ENCODE measurements around the gene EPO. TPM values are rescaled to one million over a fixed set of nuclear protein-coding genes. Genes with fewer than 3 reads are reported as not detected.

Gene EPO
- total and polyA plus RNA-seq, 4 donors = 1.3 to 22.9 (median 3.4) TPM

GRCh38 chr7:100678291-100678984 lies 41.8 kb upstream of the EPO start:
- H3K4me3 ChIP-seq (ENCODE audit: low read depth in 1 of 3, low read length in 3 of 3) = no peak overlapping the region
- H3K27me3 ChIP-seq (ENCODE audit: control insufficient read depth in 4 of 4, insufficient read depth in 4 of 4, low read length in 3 of 4) = no peaks in the 10 kb centered on the region
- no peaks in the 10 kb centered on the region for H3K9me3 ChIP-seq (ENCODE audit: control insufficient read depth in 4 of 4, low read length in 3 of 4)
- no peak overlapping the region for H3K9ac ChIP-seq (ENCODE audit: low read depth in 1 of 2, low read length in 2 of 2)
- 86% methylated on average over 35 of the region's 35 CpGs for WGBS
- TF ChIP-seq RAD21 (IDR thresholded peaks at IDR 0.05) (no peak), HNF4G (IDR thresholded peaks at IDR 0.05) (no peak), JUND (IDR thresholded peaks at IDR 0.05) (no peak), TAF1 (conservative IDR thresholded peaks at IDR 0.05) (no peak), CTCF (IDR thresholded peaks at IDR 0.05; ENCODE audit: low read depth, low read length, missing input control) (no peak), REST (IDR thresholded peaks at IDR 0.05) (no peak), ATF3 (IDR thresholded peaks at IDR 0.05) (no peak), FOXA1 (IDR thresholded peaks at IDR 0.05) (no peak), NR2F2 (IDR thresholded peaks at IDR 0.05) (no peak), RXRA (IDR thresholded peaks at IDR 0.05) (no peak), SP1 (IDR thresholded peaks at IDR 0.05) (no peak), EGR1 (IDR thresholded peaks at IDR 0.05; ENCODE audit: low read depth in 2 of 2) (no peak), HNF4A (conservative IDR thresholded peaks at IDR 0.05) (no peak), FOXA2 (IDR thresholded peaks at IDR 0.05) (no peak), YY1 (IDR thresholded peaks at IDR 0.05) (no peak), GABPA (IDR thresholded peaks at IDR 0.05 in 1 of 2, conservative IDR thresholded peaks at IDR 0.05 in 1 of 2) (no peak)
- TF ChIP-seq, protein P1, sequence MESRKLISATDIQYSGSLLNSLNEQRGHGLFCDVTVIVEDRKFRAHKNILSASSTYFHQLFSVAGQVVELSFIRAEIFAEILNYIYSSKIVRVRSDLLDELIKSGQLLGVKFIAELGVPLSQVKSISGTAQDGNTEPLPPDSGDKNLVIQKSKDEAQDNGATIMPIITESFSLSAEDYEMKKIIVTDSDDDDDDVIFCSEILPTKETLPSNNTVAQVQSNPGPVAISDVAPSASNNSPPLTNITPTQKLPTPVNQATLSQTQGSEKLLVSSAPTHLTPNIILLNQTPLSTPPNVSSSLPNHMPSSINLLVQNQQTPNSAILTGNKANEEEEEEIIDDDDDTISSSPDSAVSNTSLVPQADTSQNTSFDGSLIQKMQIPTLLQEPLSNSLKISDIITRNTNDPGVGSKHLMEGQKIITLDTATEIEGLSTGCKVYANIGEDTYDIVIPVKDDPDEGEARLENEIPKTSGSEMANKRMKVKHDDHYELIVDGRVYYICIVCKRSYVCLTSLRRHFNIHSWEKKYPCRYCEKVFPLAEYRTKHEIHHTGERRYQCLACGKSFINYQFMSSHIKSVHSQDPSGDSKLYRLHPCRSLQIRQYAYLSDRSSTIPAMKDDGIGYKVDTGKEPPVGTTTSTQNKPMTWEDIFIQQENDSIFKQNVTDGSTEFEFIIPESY (IDR thresholded peaks at IDR 0.05) = no peak
- TF ChIP-seq, protein P2, sequence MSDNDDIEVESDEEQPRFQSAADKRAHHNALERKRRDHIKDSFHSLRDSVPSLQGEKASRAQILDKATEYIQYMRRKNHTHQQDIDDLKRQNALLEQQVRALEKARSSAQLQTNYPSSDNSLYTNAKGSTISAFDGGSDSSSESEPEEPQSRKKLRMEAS (IDR thresholded peaks at IDR 0.05) = no peak
- H3K27ac ChIP-seq (ENCODE audit: low read depth in 1 of 2, low read length in 2 of 2) = no peak overlapping the region
- peaks cover 13 to 51% (median 18%) of the 10 kb centered on the region in 4 donors for H3K36me3 ChIP-seq (ENCODE audit: control insufficient read depth in 4 of 4, insufficient read depth in 3 of 4, low read depth in 1 of 4, low read length in 3 of 4)
- peaks cover 0 to 12% (median 8%) of the 10 kb centered on the region in 4 donors for H3K4me1 ChIP-seq (ENCODE audit: control insufficient read depth in 4 of 4, insufficient read depth in 4 of 4, low read length in 3 of 4)
- no peak for DNase-seq (ENCODE audit: low spot score)
